Neural crest cell (in vitro differentiated cells): Measurements from ENCODE around the gene ETHE1. TPM values are rescaled to one million over a fixed set of nuclear protein-coding genes. Genes with fewer than 3 reads are reported as not detected.

ENCODE experiments used
- DNase-seq: peaks from one replicate; pipeline ENCODE4 v3.0.0; 2021; ENCODE audit warnings: low read depth, mixed read lengths, low spot score
- H3K27ac Mint-ChIP-seq: one replicate; pipeline ENCODE4 v1.8.0; 2021; ENCODE audit warnings: mild to moderate bottlenecking, mixed read lengths; ENCODE audit not compliant: unreplicated experiment
- H3K27me3 Mint-ChIP-seq: 2 replicates; pipeline ENCODE4 v1.8.0; 2021; ENCODE audit warnings: low read depth, mild to moderate bottlenecking, mixed read lengths
- H3K36me3 Mint-ChIP-seq: 2 replicates; pipeline ENCODE4 v1.8.0; 2021; ENCODE audit warnings: low read depth, mild to moderate bottlenecking, mixed read lengths
- H3K4me1 Mint-ChIP-seq: 2 replicates; pipeline ENCODE4 v1.8.0; 2021; ENCODE audit warnings: mixed read lengths
- H3K4me3 Mint-ChIP-seq: one replicate; pipeline ENCODE4 v1.8.0; 2021; ENCODE audit warnings: mild to moderate bottlenecking, mixed read lengths
- H3K9me3 Mint-ChIP-seq: 2 replicates; pipeline ENCODE4 v1.8.0; 2021; ENCODE audit warnings: mixed read lengths
- total RNA-seq: library from RNA; stranded (reverse); gene quantifications from 2 replicates; pipeline ENCODE4 v1.2.1, GENCODE V29; 2021
- TF ChIP-seq, protein P1 (sequence below): fragments of 200-600 bp; sonication (generic); conservative IDR thresholded peaks from 2 replicates; pipeline ENCODE4 v1.5.0; 2021; ENCODE audit warnings: antibody characterized with exemption, mild to moderate bottlenecking

ETHE1 gene
- total RNA-seq, 1 donor from 2014 or later: 23.7 TPM

DNA sequence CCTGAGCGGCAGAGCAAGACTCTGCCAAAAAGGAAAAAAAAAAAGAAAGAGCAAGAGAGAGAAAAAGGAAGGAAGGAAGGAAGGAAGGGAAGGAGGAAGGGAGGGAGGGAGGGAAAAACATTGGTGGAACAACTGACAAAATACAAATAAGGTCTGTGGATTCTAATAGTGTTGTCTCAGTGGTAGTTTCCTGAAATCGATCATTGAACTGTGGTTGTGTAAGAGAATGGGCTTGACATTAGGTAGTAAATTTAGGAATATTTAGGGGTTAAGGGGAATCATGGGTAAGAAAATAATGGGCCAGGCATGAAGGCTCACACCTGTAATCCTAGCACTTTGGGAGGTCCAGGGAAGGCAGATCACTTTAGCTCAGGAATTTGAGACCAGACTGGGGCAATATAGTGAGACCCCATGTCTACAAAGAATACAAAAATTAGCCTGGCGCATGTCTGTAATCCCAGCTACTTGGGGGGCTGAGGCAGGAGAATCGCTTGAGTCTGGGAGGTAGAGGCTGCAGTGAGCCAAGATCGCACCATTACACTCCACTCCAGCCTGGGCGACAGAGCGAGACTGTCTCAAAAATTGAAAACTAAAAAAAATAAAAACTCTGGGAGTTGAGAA, 36.9 kb downstream of the ETHE1 start:
- H3K4me1 Mint-ChIP-seq: no peaks in the 10 kb centered on the region
- TF ChIP-seq, protein P1, sequence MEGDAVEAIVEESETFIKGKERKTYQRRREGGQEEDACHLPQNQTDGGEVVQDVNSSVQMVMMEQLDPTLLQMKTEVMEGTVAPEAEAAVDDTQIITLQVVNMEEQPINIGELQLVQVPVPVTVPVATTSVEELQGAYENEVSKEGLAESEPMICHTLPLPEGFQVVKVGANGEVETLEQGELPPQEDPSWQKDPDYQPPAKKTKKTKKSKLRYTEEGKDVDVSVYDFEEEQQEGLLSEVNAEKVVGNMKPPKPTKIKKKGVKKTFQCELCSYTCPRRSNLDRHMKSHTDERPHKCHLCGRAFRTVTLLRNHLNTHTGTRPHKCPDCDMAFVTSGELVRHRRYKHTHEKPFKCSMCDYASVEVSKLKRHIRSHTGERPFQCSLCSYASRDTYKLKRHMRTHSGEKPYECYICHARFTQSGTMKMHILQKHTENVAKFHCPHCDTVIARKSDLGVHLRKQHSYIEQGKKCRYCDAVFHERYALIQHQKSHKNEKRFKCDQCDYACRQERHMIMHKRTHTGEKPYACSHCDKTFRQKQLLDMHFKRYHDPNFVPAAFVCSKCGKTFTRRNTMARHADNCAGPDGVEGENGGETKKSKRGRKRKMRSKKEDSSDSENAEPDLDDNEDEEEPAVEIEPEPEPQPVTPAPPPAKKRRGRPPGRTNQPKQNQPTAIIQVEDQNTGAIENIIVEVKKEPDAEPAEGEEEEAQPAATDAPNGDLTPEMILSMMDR: no peak
- no peaks in the 10 kb centered on the region for H3K36me3 Mint-ChIP-seq
- no peak overlapping the region for H3K27ac Mint-ChIP-seq
- H3K27me3 Mint-ChIP-seq: no peaks in the 10 kb centered on the region
- DNase-seq: no peak
- no peaks in the 10 kb centered on the region for H3K9me3 Mint-ChIP-seq
- no peak overlapping the region for H3K4me3 Mint-ChIP-seq

DNA sequence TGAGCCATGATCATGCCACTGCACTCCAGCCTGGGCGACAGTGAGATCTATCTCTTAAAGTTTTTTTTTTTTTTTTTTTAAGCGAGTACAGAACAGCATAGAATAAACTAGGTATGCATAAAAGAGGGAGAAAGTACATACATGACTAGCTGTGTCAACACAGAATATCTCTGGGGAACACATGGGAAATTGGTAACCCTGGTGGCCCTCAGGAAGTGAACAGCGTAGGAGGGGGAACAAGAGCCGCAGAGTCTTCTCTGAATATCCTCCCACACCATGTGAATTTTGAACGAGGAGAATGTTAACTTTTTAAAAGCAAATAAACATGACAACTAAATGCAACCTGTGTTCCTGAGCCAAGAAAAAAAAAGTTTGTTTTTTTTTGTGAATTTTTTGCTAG, 37.7 kb downstream of the ETHE1 start:
- H3K9me3 Mint-ChIP-seq: no peaks in the 10 kb centered on the region
- TF ChIP-seq, protein P1: no peak
- DNase-seq: no peak
- H3K36me3 Mint-ChIP-seq: no peaks in the 10 kb centered on the region
- no peaks in the 10 kb centered on the region for H3K27me3 Mint-ChIP-seq
- H3K27ac Mint-ChIP-seq: no peak overlapping the region
- no peaks in the 10 kb centered on the region for H3K4me1 Mint-ChIP-seq
- H3K4me3 Mint-ChIP-seq: no peak overlapping the region

DNA sequence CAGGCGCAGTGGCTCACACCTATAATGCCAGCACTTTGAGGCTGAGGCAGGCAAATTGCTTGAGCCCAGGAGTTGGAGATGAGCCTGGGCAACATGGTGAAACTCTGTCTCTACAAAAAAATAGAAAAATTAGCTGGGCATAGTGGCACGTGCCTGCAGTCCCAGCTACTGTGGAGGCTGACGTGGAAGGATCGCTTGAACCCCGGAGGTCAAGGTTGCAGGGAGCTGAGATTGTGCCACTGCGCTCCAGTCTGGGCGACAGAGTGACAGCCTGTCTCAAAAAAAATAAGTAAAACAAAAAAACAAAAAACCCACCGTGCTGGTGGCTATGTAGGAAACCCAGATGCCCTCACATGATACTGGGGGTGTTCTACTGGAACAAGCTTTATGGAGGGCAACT, 38.8 kb downstream of the ETHE1 start:
- Mint-ChIP-seq H3K4me1 (no peaks in the 10 kb centered on the region), H3K4me3 (no peak overlapping the region), H3K9me3 (no peaks in the 10 kb centered on the region), H3K27me3 (no peaks in the 10 kb centered on the region), H3K27ac (no peak overlapping the region), H3K36me3 (no peaks in the 10 kb centered on the region)
- no peak for DNase-seq
- TF ChIP-seq, protein P1: no peak

DNA sequence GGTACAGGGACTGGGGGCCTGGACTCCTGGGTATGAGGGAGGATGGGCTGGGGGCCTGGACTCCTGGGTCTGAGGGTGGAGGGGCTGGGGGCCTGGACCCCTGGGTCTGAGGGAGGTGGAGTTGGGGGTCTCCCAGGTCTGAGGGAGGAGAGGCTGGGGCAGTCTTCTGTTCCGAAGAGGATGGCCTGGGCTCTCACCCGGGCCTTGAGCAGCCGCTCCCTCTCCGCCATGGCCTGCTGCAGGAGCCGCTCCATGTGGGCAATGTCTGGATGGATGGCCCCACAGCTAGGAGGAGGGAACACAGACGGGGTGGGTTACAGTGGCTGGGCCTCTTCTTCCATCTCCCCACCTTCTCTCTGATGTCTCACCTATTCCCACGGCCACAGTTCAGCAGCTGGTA, 40.6 kb downstream of the ETHE1 start:
- no peaks in the 10 kb centered on the region for H3K36me3 Mint-ChIP-seq
- no peaks in the 10 kb centered on the region for H3K27me3 Mint-ChIP-seq
- H3K9me3 Mint-ChIP-seq: no peaks in the 10 kb centered on the region
- H3K4me1 Mint-ChIP-seq: no peaks in the 10 kb centered on the region
- H3K4me3 Mint-ChIP-seq: no peak overlapping the region
- H3K27ac Mint-ChIP-seq: no peak overlapping the region
- TF ChIP-seq, protein P1: no peak
- no peak for DNase-seq

DNA sequence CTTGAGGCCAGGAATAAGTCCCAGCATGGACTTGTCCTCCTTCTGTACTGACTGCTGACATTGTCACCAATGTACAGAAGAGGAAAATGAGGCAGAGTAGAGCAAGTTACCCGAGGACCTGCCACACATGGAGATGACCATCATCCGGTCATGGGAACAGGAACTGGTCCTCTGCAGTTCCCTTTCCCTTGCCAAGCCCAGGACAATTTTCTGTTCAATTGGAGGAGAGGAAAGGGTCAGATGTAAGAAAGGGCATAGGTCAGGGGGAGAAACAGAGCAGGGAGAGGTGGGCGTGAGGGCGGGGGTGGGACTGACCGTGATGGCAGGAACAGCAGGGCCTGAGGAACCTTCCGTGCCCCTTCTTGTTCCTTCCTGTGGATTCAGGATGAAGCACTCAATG, 41.0 kb downstream of the ETHE1 start:
- H3K36me3 Mint-ChIP-seq: no peaks in the 10 kb centered on the region
- H3K4me1 Mint-ChIP-seq: no peaks in the 10 kb centered on the region
- TF ChIP-seq, protein P1: no peak
- H3K27me3 Mint-ChIP-seq: no peaks in the 10 kb centered on the region
- H3K4me3 Mint-ChIP-seq: no peak overlapping the region
- H3K27ac Mint-ChIP-seq: no peak overlapping the region
- H3K9me3 Mint-ChIP-seq: no peaks in the 10 kb centered on the region
- DNase-seq: no peak
